IPS-NIHi11 (cell line): Measurements from ENCODE around the gene SAMD1.

Experiments
- DNase-seq: peaks from one replicate; pipeline ENCODE4 v3.0.0; 2012; ENCODE audit warnings: mixed read lengths, low spot score

The SAMD1 gene

GRCh38 chr19:14089662-14090508 lies 666 bp downstream of the SAMD1 start:
- peak; percentile 77 for DNase-seq

DNA sequence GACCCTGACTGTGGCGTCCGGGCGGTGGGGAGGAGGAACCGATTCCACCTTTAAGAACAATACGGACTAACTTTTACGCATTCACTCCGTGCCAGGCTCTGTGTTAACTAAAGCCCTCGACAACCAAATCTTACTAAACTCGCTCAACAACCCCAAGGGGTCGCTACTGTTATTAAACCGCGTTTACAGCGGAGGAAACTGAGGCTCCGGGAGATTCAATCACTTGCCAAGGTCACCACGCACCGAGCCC lies 1.2 kb downstream of the SAMD1 start:
- DNase-seq: no peak

- no peak for DNase-seq
These were observed 1.7 kb downstream of the SAMD1 start for GRCh38 chr19:14088634-14089411.

- no peak for DNase-seq
These were observed 4.5 kb downstream of the SAMD1 start for GRCh38 chr19:14086098-14086497.

- DNase-seq: no peak
These were observed 5.1 kb downstream of the SAMD1 start, which contains the start of gene C19orf67 for GRCh38 chr19:14085309-14085995. Gene C19orf67 (minus strand): TSS chr19:14085783. CDS start chr19:14085627, 156 bp downstream.

GRCh38 chr19:14082675-14082960 lies 7.9 kb downstream of the SAMD1 start:
- DNase-seq: no peak

GRCh38 chr19:14081797-14082674 lies 8.5 kb downstream of the SAMD1 start:
- DNase-seq: no peak

GRCh38 chr19:14080887-14081796 lies 9.4 kb downstream of the SAMD1 start:
- DNase-seq: peak; percentile 92

- DNase-seq: no peak
These were observed 12.1 kb downstream of the SAMD1 start for GRCh38 chr19:14078411-14078810.

- no peak for DNase-seq
These were observed 16.4 kb downstream of the SAMD1 start for GRCh38 chr19:14073925-14074838.

GRCh38 chr19:14073261-14073924 lies 17.2 kb downstream of the SAMD1 start:
- peak; percentile 84 for DNase-seq

- DNase-seq: peak; percentile 54
These were observed 17.9 kb downstream of the SAMD1 start, which contains the start of gene MISP3 for GRCh38 chr19:14072535-14073260. Gene MISP3 (plus strand): TSS chr19:14072786. CDS start chr19:14073310, 524 bp downstream.

GRCh38 chr19:14070268-14071050 lies 20.1 kb downstream of the SAMD1 start:
- no peak for DNase-seq

DNA sequence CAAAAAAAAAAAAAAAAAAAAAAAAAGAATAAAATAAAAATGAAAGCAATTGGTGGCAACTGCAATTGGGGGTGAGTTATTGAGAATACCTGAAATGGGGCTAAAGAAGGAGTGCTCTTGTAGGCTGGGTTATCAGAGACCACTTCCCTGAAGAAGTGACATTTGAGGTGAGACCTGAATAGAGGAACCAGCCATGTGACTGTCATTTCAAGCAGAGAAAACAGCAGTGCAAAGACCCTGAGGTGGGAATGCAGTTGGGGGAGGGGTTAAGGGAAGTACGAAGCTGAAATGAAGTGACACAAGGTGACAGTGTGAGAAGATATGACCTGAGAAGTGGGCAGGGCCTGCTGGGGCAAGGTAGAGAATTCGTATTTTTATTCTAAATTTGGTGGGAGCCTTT lies 24.4 kb downstream of the SAMD1 start:
- DNase-seq: no peak

DNA sequence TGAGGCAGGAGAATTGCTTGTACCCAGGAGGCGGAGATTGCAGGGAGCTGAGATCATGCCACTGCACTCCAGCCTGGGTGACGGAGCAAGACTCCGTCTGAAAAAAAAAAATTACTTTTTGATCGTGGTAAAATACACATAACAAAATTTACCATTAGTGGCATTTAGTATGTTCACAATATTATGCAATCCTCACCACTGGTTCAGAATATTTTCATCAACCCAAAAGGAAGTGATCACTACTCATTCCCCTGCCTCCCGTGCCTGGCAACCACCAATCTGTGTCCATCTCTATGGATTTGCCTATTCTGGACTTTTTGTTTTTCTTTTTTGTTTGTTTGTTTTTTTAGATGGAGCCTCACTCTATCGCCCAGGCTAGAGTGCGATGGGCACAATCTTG lies 27.4 kb downstream of the SAMD1 start:
- no peak for DNase-seq

GRCh38 chr19:14062558-14062855 lies 28.0 kb downstream of the SAMD1 start:
- DNase-seq: no peak

DNA sequence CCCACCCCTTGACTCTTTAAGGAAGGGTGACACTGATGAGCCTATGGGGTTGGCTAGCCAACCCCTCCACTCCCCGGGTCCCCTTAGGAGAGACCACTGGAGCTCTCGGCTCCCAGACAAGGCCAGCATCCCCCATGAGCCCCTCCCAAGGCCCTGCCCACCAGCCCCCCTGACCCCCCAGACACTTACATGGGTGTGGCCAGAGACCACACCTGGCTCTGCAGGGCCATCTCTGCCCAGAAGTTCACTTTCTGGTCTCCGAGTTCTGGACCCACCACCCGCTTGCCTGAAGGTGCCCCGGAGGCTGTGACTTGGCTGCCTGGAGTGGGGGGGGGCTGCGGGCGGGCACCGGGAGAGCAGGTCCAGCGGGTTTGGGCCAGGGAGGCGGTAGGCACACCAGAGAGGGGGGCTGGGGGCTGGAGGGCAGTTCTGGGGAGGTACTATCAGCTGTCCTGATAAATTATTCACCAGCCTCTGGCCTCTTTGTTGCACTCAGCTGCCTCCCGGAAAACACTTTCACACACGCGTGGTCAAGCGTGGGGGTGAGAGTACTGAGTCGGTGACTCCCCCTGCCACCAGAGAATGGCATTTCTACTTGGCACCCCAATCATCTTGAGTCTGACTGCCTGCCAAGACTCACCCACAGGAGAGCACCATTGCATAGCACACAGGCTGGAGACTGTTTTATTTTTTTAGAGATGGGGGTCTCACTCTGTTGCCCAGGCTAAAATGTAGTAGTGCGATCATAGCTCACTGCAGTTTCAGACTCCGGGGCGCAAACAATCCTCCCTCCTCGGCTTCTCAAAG lies 28.6 kb downstream of the SAMD1 start, which contains the start of gene PALM3:
PALM3 (minus strand) TSS at position 326 of the 807 bp plus-strand sequence; CDS start at position 230, 96 bp downstream.
- DNase-seq: no peak
